Caco-2 (cell line): ENCODE data around the gene NMB. TPM values are rescaled to one million over a fixed set of nuclear protein-coding genes. Genes with fewer than 3 reads are reported as not detected.

Source experiments
- BruUV-seq: library from RNA; stranded (reverse); fragments of 400-500 nt; replicated peaks from 2 replicates; lab custom pipeline; 2021; lab: Mats Ljungman, UMichigan
- CTCF ChIA-PET: fragments of 300-600 bp; sonication (Branson Sonifier 250); formaldehyde crosslinking; loops from one replicate; lab custom pipeline; 2022; ENCODE audit warnings: antibody characterized with exemption; lab: Charles Lee
- POLR2A ChIA-PET: fragments of 300-600 bp; sonication (Branson Sonifier 250); formaldehyde crosslinking; loops from one replicate; lab custom pipeline; 2022; ENCODE audit warnings: antibody characterized with exemption; lab: Charles Lee
- DNase-seq, 2 experiments: peaks; one replicate each; pipeline versions ENCODE4 v3.0.0 to v3.0.0-alpha.2; 2020 to 2022
- H3K27me3 ChIP-seq: replicated peaks from 2 replicates; pipeline ENCODE4 v1.6.0; 2011; ENCODE audit warnings: low read length; ENCODE audit not compliant: control insufficient read depth, insufficient read depth
- H3K36me3 ChIP-seq: 2 replicates; pipeline ENCODE4 v1.5.1; 2011; ENCODE audit warnings: low read length; ENCODE audit not compliant: control insufficient read depth, insufficient read depth
- H3K4me1 ChIP-seq: fragments of 250-450 bp; sonication (Bioruptor Pico); 2 replicates; pipeline ENCODE4 v1.5.1; 2020; ENCODE audit warnings: mild to moderate bottlenecking
- H3K4me3 ChIP-seq: 2 replicates; pipeline ENCODE4 v1.5.1; 2011; ENCODE audit warnings: low read depth, mild to moderate bottlenecking, control low read depth, low read length
- H3K9me3 ChIP-seq: fragments of 250-450 bp; sonication (Bioruptor Pico); 2 replicates; pipeline ENCODE4 v1.5.1; 2020; ENCODE audit warnings: mild to moderate bottlenecking, moderate library complexity
- H3K27ac Mint-ChIP-seq: one replicate; pipeline ENCODE4 v1.8.0; 2022; ENCODE audit warnings: mixed read lengths; ENCODE audit not compliant: unreplicated experiment
- H3K27me3 Mint-ChIP-seq: one replicate; pipeline ENCODE4 v1.8.0; 2022; ENCODE audit warnings: mixed read lengths; ENCODE audit not compliant: insufficient read depth, unreplicated experiment
- H3K36me3 Mint-ChIP-seq: one replicate; pipeline ENCODE4 v1.8.0; 2022; ENCODE audit warnings: mild to moderate bottlenecking, mixed read lengths; ENCODE audit not compliant: insufficient read depth, unreplicated experiment
- H3K4me1 Mint-ChIP-seq: one replicate; pipeline ENCODE4 v1.8.0; 2022; ENCODE audit warnings: low read depth, mixed read lengths; ENCODE audit not compliant: unreplicated experiment
- H3K4me3 Mint-ChIP-seq: one replicate; pipeline ENCODE4 v1.8.0; 2022; ENCODE audit warnings: mild to moderate bottlenecking, moderate library complexity, mixed read lengths; ENCODE audit not compliant: unreplicated experiment
- H3K9me3 Mint-ChIP-seq: one replicate; pipeline ENCODE4 v1.8.0; 2022; ENCODE audit warnings: mixed read lengths; ENCODE audit not compliant: unreplicated experiment
- intact Hi-C: fragments of 100-400 bp; cut with micrococcal nuclease; formaldehyde crosslinking; loops from one replicate; pipeline ENCODE4 v1.10.0; 2022; ENCODE audit not compliant: unreplicated experiment
- total RNA-seq: library from RNA; stranded (reverse); gene quantifications from 2 replicates; pipeline ENCODE4 v1.2.3, GENCODE V29; 2022
- TF ChIP-seq, protein P1 (sequence below), 2 experiments: fragments of 200-600 bp in 1 of 2; IDR thresholded peaks; 1 replicate in 1 of 2; 2 replicates in 1 of 2; pipeline versions ENCODE4 v1.5.1 to v1.8.0; 2011 to 2022; ENCODE audit warnings: antibody characterized with exemption in 1 of 2, control low read depth in 1 of 2, inconsistent platforms in 1 of 2, low read depth in 1 of 2, low read length in 1 of 2, mild to moderate bottlenecking in 1 of 2, moderate library complexity in 1 of 2; ENCODE audit not compliant: insufficient read depth in 1 of 2, severe bottlenecking in 1 of 2, unreplicated experiment in 1 of 2

NMB gene
- total RNA-seq, 1 experiment from 2014 or later: 8.6 TPM

- H3K4me3 Mint-ChIP-seq: no peak overlapping the region
- no peaks in the 10 kb centered on the region for H3K27me3 Mint-ChIP-seq
- DNase-seq: no peak
- intact Hi-C loops: no loop called here
- CTCF ChIA-PET: interaction anchor here (0.6 kb wide), 1 partner anchor 60 kb away, joined by 3 read pairs; no protein-coding TSS in a partner anchor
- peaks cover 16% of the 10 kb centered on the region for H3K4me1 Mint-ChIP-seq
- TF ChIP-seq, protein P1, sequence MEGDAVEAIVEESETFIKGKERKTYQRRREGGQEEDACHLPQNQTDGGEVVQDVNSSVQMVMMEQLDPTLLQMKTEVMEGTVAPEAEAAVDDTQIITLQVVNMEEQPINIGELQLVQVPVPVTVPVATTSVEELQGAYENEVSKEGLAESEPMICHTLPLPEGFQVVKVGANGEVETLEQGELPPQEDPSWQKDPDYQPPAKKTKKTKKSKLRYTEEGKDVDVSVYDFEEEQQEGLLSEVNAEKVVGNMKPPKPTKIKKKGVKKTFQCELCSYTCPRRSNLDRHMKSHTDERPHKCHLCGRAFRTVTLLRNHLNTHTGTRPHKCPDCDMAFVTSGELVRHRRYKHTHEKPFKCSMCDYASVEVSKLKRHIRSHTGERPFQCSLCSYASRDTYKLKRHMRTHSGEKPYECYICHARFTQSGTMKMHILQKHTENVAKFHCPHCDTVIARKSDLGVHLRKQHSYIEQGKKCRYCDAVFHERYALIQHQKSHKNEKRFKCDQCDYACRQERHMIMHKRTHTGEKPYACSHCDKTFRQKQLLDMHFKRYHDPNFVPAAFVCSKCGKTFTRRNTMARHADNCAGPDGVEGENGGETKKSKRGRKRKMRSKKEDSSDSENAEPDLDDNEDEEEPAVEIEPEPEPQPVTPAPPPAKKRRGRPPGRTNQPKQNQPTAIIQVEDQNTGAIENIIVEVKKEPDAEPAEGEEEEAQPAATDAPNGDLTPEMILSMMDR (IDR thresholded peaks at IDR 0.05; ENCODE audit: insufficient read depth in 1 of 2, low read depth in 1 of 2, low read length in 1 of 2, severe bottlenecking in 1 of 2, unreplicated experiment in 1 of 2): no peak
- no peaks in the 10 kb centered on the region for H3K9me3 Mint-ChIP-seq
- Histone ChIP-seq H3K27me3 (no peaks in the 10 kb centered on the region), H3K4me1 (no peaks in the 10 kb centered on the region), H3K4me3 (no peak overlapping the region), H3K9me3 (no peaks in the 10 kb centered on the region), H3K36me3 (peaks cover 2% of the 10 kb centered on the region)
- H3K27ac Mint-ChIP-seq: no peak overlapping the region
- H3K36me3 Mint-ChIP-seq: peaks cover 71% of the 10 kb centered on the region
- POLR2A ChIA-PET: no interaction called here
- BruUV-seq: no TSS peak
These were observed 10.3 kb downstream of the NMB start for GRCh38 chr15:84647726-84648125.

- intact Hi-C loops: no loop called here
- no peaks in the 10 kb centered on the region for H3K9me3 ChIP-seq
- H3K4me1 ChIP-seq: no peaks in the 10 kb centered on the region
- no peak overlapping the region for H3K4me3 Mint-ChIP-seq
- TF ChIP-seq, protein P1 (IDR thresholded peaks at IDR 0.05; ENCODE audit: insufficient read depth in 1 of 2, low read depth in 1 of 2, low read length in 1 of 2, severe bottlenecking in 1 of 2, unreplicated experiment in 1 of 2): no peak
- DNase-seq: no peak
- no TSS peak for BruUV-seq
- H3K36me3 Mint-ChIP-seq: peaks cover 58% of the 10 kb centered on the region
- H3K9me3 Mint-ChIP-seq: no peaks in the 10 kb centered on the region
- no peaks in the 10 kb centered on the region for H3K4me1 Mint-ChIP-seq
- no peak overlapping the region for H3K4me3 ChIP-seq
- no peaks in the 10 kb centered on the region for H3K27me3 Mint-ChIP-seq
- peaks cover 1% of the 10 kb centered on the region for H3K36me3 ChIP-seq
- H3K27me3 ChIP-seq: no peaks in the 10 kb centered on the region
- ChIA-PET POLR2A (no interaction called here), CTCF (interaction anchor here (0.8 kb wide), 1 partner anchor 47 kb away, joined by 3 read pairs; no protein-coding TSS in a partner anchor)
- no peak overlapping the region for H3K27ac Mint-ChIP-seq
These were observed 12.0 kb downstream of the NMB start for GRCh38 chr15:84645997-84646396.

- Histone ChIP-seq H3K9me3 (no peaks in the 10 kb centered on the region), H3K4me3 (no peak overlapping the region), H3K27me3 (no peaks in the 10 kb centered on the region), H3K36me3 (peaks cover 1% of the 10 kb centered on the region), H3K4me1 (no peaks in the 10 kb centered on the region)
- BruUV-seq: no TSS peak
- no peaks in the 10 kb centered on the region for H3K9me3 Mint-ChIP-seq
- ChIA-PET CTCF (interaction anchor here (0.6 kb wide), 1 partner anchor 74 kb away, joined by 4 read pairs; no protein-coding TSS in a partner anchor), POLR2A (interaction anchor here (0.6 kb wide), 1 partner anchor 1361 kb away, joined by 3 read pairs; no protein-coding TSS in a partner anchor)
- intact Hi-C loops: no loop called here
- peaks cover 61% of the 10 kb centered on the region for H3K36me3 Mint-ChIP-seq
- no peak overlapping the region for H3K27ac Mint-ChIP-seq
- H3K27me3 Mint-ChIP-seq: no peaks in the 10 kb centered on the region
- TF ChIP-seq, protein P1 (IDR thresholded peaks at IDR 0.05; ENCODE audit: insufficient read depth in 1 of 2, low read depth in 1 of 2, low read length in 1 of 2, severe bottlenecking in 1 of 2, unreplicated experiment in 1 of 2): no peak
- DNase-seq: no peak
- H3K4me3 Mint-ChIP-seq: no peak overlapping the region
- no peaks in the 10 kb centered on the region for H3K4me1 Mint-ChIP-seq
These were observed 12.5 kb downstream of the NMB start for GRCh38 chr15:84645496-84645895.
